ENCODE measurements around the gene BAD. TPM values are rescaled to one million over a fixed set of nuclear protein-coding genes. Genes with fewer than 3 reads are reported as not detected.

Gene BAD
- total and polyA plus RNA-seq, 2 of the 13 experiments (the other 11 are each of a cell fraction or from before 2014, with no cell fraction given) = 17.9 to 28.5 TPM

DNA sequence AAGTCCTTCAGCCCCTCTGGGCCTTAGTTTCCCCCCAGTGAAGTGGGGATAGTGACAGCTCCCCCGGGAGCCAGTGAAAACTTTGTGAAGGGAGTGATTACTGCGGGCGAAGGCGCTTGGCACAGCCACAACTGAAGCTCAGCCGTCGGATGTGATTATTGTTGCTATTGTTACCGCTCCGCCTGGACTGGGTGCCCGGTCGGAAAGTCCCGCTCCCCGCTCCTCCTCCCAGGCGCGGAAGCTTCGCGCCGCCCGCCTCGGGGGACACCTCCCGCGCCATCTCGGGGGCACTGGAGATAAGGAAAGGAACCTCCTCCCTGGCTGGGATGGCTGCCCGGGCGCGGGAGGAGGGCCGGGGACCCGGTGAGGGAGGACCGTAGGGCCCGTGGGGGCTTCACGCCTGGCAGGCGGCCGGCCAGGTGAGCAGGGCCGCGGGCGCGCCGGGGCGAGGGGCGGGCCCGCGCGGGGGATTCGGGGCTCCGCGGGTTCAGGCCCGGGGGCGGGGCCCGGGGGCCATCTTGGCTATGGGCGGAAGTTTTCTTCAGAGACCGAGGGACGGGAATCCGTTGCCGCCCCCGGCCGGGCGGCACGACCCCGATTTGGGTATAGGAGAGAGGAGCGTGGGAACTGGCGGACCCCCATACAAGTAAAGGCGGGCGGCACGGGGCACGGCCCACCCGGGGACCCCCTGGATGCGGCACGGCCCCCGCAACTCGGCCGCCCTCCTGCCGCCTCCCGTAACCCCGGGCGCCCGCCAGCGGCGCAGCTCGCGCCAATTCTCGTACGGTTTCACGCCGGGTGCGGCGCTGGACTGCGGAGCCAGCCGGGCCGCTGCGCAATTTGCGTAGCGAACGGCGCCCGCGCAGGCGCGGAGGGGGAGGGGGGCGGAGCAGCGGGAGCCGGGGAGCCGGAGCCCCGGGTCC, 758 bp upstream of the BAD start, which contains the start of gene GPR137:
Gene GPR137 (plus strand): TSS at position 887 of the 923 bp plus-strand sequence. CDS start 677 bp downstream, outside the sequence.
- Histone ChIP-seq H3K27ac (ENCODE audit: extremely low read length, insufficient read depth, low read length) (peak within 1 kb of the TSS; percentile 79), H3K4me2 (ENCODE audit: low read depth, low read length) (peak within 1 kb of the TSS; percentile 97), H3K79me2 (ENCODE audit: insufficient read depth, low read length) (no peaks in the 10 kb centered on the region), H3K27me3 (ENCODE audit: control insufficient read depth in 1 of 2, insufficient read depth in 2 of 2, low read length in 2 of 2) (peaks cover 0 to 2% of the 10 kb centered on the region in 2 experiments; a peak in 2 of 5 replicates), H3K9me3 (ENCODE audit: low read length) (no peaks in the 10 kb centered on the region), H4K20me1 (ENCODE audit: insufficient read depth, low read length) (no peaks in the 10 kb centered on the region), H2AFZ (ENCODE audit: low read length) (no peak within 1 kb of the TSS), H3K4me3 (replicated peaks in 1 of 3; ENCODE audit: insufficient read depth in 1 of 3, low read depth in 2 of 3, low read length in 3 of 3) (peak within 1 kb of the TSS; percentile 69 to 97 (median 83)), H3K36me3 (replicated peaks in 1 of 2; ENCODE audit: control insufficient read depth in 1 of 2, insufficient read depth in 2 of 2, low read length in 2 of 2) (no peaks in the 10 kb centered on the region), H3K4me1 (ENCODE audit: insufficient read depth, low read length) (peaks cover 28% of the 10 kb centered on the region; the same call in 1 of the 2 replicates), H3K9ac (ENCODE audit: insufficient read depth, low read depth, low read length) (peak within 1 kb of the TSS; percentile 79)
- DNase-seq (ENCODE audit: low spot score) = peak; percentile 50
- intact Hi-C loops (cut with micrococcal nuclease; ENCODE audit: unreplicated experiment) = loop anchor here (2.0 kb wide), 1 partner anchor 14 kb away; no protein-coding TSS in a partner anchor
- peak; percentile 57 for ATAC-seq
- ChIA-PET POLR2A (interaction anchor here (0.7 to 4.6 kb wide), 8 partner anchors 14 to 100 kb away, joined by 3 to 48 read pairs (median 4); partner anchors contain the start of genes ESRRA, FKBP2, PRDX5 and STIP1), CTCF (ENCODE audit: low intra/inter-chr PET ratio, low total read pairs) (no interaction called here)
- BruUV-seq (replicated peaks) = TSS peak; percentile 75
- in situ Hi-C loops (cut with HindIII; ENCODE audit: extremely low pct_ligation_motif_present, low pct_unique_long_range_greater_than_20kb) = no loop called here
- 4% methylated on average over 5 of the region's 102 CpGs for WGBS (ENCODE audit: low lambda C conversion rate)
- FAIRE-seq = no peak
- TF ChIP-seq ZNF138 (CRISPR knock-in tag; IDR thresholded peaks at IDR 0.05; ENCODE audit: low read depth) (no peak), ZNF768 (CRISPR knock-in tag; IDR thresholded peaks at IDR 0.05) (no peak), FOXC1 (CRISPR knock-in tag; IDR thresholded peaks at IDR 0.05; ENCODE audit: borderline replicate concordance) (no peak), GFI1 (CRISPR knock-in tag; IDR thresholded peaks at IDR 0.05; ENCODE audit: borderline replicate concordance) (no peak), KLF15 (CRISPR knock-in tag; IDR thresholded peaks at IDR 0.05; ENCODE audit: borderline replicate concordance) (no peak), AGO1 (IDR thresholded peaks at IDR 0.05; ENCODE audit: low read depth, low read length, poor library complexity, severe bottlenecking) (peak; percentile 100), NR1H2 (CRISPR knock-in tag; IDR thresholded peaks at IDR 0.05; ENCODE audit: borderline replicate concordance, low read depth) (no peak), KMT2B (CRISPR knock-in tag; IDR thresholded peaks at IDR 0.05) (no peak), FOXK1 (CRISPR knock-in tag; IDR thresholded peaks at IDR 0.05; ENCODE audit: borderline replicate concordance, low read depth) (no peak), NFKBIZ (CRISPR knock-in tag; IDR thresholded peaks at IDR 0.05) (no peak), ZNF207 (IDR thresholded peaks at IDR 0.05; ENCODE audit: borderline replicate concordance) (no peak), KLF11 (CRISPR knock-in tag; IDR thresholded peaks at IDR 0.05) (no peak), ZNF670 (CRISPR knock-in tag; IDR thresholded peaks at IDR 0.05; ENCODE audit: borderline replicate concordance) (no peak)
- TF ChIP-seq, protein P1, sequence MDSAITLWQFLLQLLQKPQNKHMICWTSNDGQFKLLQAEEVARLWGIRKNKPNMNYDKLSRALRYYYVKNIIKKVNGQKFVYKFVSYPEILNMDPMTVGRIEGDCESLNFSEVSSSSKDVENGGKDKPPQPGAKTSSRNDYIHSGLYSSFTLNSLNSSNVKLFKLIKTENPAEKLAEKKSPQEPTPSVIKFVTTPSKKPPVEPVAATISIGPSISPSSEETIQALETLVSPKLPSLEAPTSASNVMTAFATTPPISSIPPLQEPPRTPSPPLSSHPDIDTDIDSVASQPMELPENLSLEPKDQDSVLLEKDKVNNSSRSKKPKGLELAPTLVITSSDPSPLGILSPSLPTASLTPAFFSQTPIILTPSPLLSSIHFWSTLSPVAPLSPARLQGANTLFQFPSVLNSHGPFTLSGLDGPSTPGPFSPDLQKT (CRISPR knock-in tag; IDR thresholded peaks at IDR 0.05; ENCODE audit: borderline replicate concordance) = no peak
- TF ChIP-seq, protein P2, sequence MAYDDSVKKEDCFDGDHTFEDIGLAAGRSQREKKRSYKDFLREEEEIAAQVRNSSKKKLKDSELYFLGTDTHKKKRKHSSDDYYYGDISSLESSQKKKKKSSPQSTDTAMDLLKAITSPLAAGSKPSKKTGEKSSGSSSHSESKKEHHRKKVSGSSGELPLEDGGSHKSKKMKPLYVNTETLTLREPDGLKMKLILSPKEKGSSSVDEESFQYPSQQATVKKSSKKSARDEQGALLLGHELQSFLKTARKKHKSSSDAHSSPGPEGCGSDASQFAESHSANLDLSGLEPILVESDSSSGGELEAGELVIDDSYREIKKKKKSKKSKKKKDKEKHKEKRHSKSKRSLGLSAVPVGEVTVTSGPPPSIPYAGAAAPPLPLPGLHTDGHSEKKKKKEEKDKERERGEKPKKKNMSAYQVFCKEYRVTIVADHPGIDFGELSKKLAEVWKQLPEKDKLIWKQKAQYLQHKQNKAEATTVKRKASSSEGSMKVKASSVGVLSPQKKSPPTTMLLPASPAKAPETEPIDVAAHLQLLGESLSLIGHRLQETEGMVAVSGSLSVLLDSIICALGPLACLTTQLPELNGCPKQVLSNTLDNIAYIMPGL (CRISPR knock-in tag; IDR thresholded peaks at IDR 0.05; ENCODE audit: borderline replicate concordance in 1 of 2, low read depth in 1 of 2) = peak; percentile 15 to 41; a peak in 2 of 4 replicates
- TF ChIP-seq, protein P3, sequence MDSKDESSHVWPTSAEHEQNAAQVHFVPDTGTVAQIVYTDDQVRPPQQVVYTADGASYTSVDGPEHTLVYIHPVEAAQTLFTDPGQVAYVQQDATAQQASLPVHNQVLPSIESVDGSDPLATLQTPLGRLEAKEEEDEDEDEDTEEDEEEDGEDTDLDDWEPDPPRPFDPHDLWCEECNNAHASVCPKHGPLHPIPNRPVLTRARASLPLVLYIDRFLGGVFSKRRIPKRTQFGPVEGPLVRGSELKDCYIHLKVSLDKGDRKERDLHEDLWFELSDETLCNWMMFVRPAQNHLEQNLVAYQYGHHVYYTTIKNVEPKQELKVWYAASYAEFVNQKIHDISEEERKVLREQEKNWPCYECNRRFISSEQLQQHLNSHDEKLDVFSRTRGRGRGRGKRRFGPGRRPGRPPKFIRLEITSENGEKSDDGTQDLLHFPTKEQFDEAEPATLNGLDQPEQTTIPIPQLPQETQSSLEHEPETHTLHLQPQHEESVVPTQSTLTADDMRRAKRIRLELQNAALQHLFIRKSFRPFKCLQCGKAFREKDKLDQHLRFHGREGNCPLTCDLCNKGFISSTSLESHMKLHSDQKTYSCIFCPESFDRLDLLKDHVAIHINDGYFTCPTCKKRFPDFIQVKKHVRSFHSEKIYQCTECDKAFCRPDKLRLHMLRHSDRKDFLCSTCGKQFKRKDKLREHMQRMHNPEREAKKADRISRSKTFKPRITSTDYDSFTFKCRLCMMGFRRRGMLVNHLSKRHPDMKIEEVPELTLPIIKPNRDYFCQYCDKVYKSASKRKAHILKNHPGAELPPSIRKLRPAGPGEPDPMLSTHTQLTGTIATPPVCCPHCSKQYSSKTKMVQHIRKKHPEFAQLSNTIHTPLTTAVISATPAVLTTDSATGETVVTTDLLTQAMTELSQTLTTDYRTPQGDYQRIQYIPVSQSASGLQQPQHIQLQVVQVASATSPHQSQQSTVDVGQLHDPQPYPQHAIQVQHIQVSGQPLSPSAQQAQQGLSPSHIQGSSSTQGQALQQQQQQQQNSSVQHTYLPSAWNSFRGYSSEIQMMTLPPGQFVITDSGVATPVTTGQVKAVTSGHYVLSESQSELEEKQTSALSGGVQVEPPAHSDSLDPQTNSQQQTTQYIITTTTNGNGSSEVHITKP (CRISPR knock-in tag; IDR thresholded peaks at IDR 0.05; ENCODE audit: low read depth) = no peak
